GM03348 (cell line): ENCODE data around the gene NCOA5.

Experiments
- DNase-seq: peaks from one replicate; pipeline ENCODE4 v3.0.0; 2012; ENCODE audit warnings: low spot score

Gene NCOA5

GRCh38 chr20:46037036-46037435 is 52.7 kb downstream of the NCOA5 start:
- DNase-seq, result no peak

GRCh38 chr20:46036370-46036769 is 53.4 kb downstream of the NCOA5 start:
- DNase-seq, result no peak

GRCh38 chr20:46035713-46036112 is 54.0 kb downstream of the NCOA5 start:
- no peak for DNase-seq

DNA sequence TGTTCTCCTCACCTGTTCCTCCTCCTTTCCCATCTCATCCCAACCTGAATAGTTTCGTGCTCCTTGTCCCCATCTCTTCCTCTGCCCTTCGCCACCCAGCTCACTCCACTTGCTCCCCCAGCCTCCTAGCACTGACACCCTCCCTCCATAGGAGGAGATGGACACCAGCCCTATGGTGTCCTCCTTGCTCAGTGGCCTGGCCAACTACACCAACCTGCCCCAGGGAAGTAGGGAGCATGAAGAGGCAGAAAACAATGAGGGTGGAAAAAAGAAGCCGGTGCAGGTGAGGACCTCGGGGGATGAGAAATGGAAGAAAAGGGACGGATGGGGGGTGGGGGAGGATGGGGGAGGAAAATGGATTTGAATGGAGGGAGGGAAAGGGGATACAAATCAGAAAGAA is 54.5 kb downstream of the NCOA5 start:
- no peak for DNase-seq

DNA sequence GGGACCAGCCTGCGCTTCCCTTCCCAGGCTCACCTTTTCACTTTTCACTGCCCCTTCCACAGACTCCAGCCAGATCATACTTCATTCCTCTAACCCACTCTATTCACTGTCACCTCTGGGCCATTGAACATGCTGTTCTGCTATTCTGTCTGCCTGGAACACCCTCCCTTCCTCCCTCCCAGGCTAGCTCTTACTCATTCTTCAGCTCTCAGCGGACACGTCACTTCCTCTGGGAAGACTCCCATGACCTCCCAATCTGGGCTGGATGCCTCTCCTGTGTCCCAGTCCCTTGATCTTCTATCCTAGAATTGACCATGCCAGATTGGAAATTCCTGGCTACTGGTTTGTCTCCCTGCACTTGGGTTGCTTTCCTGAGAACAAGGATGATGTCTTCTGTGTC is 55.7 kb downstream of the NCOA5 start:
- no peak for DNase-seq

GRCh38 chr20:46031701-46032254 is 58.0 kb downstream of the NCOA5 start:
- DNase-seq, result peak; percentile 38

GRCh38 chr20:46031014-46031569 is 58.7 kb downstream of the NCOA5 start:
- no peak for DNase-seq

DNA sequence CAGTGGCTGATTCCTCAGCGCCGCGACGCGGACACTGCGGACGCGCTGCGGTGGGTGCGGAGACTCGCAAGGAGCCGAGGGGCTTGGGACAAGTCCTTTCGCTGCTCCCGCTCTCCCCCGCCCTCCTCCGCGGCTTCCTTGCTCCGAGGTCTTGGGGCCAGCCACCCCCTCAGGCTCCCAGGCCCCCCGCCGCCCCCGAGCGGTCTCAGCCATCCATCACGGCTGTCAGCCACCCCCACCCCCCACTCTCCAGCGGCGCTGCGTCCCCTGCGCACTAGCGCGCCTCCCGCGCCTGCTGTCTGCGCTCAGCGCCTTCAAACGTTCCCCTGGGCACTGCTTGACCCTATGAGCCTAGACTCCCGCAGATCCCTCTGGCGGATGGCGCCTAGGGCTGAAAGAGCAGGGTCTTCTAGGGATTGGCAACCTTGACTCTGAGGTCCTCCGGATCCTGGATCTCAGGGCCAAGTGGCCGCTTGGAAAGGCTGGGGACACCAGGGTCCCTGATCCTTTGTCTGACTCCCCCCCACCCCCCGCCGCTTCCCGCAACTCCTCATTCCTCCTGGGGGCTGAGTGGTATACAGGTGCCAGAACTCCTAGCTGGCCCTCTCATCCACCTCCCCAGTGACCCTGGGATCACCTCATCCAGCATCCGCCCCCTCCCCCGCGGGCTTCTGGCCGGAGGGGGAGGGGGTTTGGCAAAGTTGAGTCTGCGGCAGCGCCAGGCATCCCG is 59.3 kb downstream of the NCOA5 start:
- DNase-seq, result no peak

DNA sequence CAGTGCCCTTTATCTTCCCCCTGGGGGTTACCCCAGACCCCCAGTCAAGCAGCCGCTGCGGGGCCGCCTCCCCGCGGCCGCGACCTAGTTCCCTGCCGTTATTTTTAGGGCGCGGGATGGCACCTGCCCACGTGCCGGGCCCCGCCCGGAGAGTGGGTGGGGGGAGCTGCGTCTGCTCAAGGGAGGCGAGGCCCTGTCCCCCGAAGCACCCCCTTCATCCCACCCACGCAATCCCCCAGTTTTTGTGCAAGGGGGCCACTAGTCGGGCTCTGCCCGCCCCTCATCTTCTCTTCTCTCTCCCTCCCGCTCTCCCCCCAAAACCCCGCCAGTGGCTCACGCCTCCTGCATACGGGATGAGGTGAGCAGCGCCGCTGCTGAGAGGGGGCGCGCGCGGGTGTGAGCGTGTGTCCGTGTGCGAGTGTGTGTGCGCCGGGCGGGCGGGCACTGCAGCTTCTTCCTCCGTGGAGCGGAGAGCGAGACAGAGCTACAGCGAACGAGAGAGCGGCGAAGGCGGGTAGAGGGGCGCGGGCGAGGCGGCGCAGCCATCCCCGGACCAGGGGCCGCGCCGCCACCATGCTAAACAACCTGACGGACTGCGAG is 60.9 kb downstream of the NCOA5 start, which contains the start of gene SLC12A5:
Gene SLC12A5, plus strand, starts transcription at position 444 of the 600 bp plus-strand sequence. Its CDS starts 130 bp downstream, at position 574.
- no peak for DNase-seq

- no peak for DNase-seq
Observed at GRCh38 chr20:46028110-46028509, 61.7 kb downstream of the NCOA5 start.

DNA sequence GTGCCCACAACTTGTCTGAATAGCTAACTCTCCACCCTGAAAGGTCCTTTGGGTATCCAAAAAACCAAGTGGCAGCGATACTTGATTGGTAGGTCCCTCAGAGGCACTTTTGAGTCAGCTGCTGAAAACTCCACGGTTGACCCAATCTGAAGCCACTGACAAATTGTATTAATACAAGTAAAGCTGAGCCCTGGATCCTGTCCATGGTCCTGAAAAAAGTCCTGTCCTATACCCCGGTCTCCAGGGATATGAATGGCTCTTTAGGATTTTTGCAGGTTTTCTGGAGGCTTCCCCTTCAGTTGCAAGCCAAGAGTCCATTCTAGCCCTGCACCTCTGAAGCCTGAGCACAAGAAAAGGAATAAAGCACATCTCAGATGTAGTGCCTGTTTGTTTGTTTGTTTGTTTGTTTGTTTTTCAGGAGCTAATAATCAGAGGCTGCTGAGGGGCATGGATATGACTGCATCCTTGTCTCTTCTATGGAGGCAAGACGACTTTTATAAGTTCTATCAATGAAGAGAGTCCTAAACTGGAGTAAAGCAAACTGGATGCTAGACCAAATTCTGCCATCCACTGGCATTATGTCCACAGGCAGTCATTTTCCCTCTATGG is 62.4 kb downstream of the NCOA5 start:
- DNase-seq, result peak; percentile 78

GRCh38 chr20:46025376-46025783 is 64.4 kb downstream of the NCOA5 start:
- DNase-seq, result no peak

DNA sequence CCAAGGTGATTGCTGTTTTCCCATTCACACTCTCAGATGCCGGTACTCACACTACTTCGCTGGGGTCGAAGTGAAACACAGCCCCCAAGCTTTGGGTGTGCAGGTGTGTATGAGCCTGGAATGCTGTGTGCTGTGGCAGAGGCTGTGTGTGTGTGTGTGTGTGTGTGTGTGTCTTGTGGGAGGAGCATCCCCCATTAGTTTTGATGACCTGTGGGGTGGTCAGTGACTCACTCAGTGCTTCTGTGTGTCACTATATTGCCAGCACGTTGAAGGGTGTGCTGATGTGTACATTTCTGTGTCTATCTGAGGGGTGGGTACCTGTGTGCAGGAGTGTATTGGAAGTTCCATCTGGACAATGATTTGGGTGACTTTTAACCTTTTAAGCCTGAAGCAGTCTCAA is 65.8 kb downstream of the NCOA5 start:
- DNase-seq, result no peak

DNA sequence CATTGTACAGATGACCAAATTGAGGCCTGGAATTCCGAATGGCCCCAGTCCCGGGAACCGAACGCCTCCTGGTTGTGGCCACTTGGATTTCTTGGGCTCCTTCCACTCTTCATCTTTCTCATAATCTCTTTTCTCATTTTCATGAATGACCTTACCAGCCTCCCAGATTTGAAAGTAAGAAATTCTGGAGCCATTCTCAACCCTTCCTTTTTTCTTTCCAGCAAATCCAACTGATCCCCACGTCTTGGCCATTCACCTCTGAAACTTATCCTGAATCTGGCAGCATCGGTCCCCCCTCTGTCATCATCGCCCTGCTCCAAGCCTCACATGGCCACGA is 66.6 kb downstream of the NCOA5 start:
- no peak for DNase-seq

- peak; percentile 68 for DNase-seq
Observed at GRCh38 chr20:46022411-46023147, 67.2 kb downstream of the NCOA5 start.

GRCh38 chr20:46021361-46022359 is 68.1 kb downstream of the NCOA5 start:
- peak; percentile 55 for DNase-seq

- no peak for DNase-seq
Observed at GRCh38 chr20:46020555-46020954, 69.2 kb downstream of the NCOA5 start.

- no peak for DNase-seq
Observed at GRCh38 chr20:46018611-46019010, 71.2 kb downstream of the NCOA5 start.

DNA sequence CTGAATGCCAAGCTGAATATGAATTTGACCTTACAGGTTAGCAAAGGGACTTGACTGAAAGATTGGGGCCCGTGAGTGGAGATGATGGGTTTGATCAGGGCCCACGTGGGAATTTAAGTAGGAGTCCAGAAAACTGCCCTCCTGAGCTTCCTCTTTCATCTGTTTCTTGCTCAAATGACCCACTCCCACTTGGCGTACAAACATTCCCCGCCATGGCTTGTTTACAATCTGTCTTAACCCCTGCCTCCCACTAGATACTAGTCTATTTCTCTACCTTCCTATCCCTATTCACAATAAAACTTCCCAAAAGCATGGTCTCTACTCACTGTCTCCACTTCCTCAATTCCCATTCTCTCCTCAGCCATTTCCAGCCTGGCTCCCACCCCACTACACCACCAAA is 71.7 kb downstream of the NCOA5 start:
- DNase-seq, result no peak

DNA sequence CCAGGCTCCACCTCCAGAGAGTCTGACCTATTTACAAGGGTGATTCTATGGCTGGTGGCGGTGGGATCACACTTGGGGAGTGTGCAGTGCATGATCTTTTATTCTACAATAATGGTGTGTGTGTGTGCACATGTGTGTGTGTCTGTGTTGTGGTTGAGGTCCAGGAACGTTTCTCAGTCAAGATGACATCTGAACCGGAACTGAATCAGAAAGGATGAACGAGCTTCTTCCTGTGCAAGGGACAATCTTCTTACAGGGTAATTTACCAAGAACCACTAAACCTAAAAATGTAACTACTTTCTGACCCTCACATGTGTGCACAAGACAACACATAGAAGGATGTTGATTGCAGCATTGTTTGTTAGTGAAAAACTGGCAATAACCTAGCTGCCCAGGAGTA is 72.5 kb downstream of the NCOA5 start:
- no peak for DNase-seq
